ENCODE data around the gene ARMC7. TPM values are rescaled to one million over a fixed set of nuclear protein-coding genes. Genes with fewer than 3 reads are reported as not detected.

The ARMC7 gene
- total RNA-seq, 2 experiments from 2014 or later: 16.1 to 17.0 TPM

GRCh38 chr17:75079023-75079373 is 30.8 kb upstream of the ARMC7 start:
- H3K27ac Mint-ChIP-seq: no peak overlapping the region
- ChIA-PET CTCF (interaction anchor here (0.9 to 1.5 kb wide), 4 partner anchors 19 to 122 kb away, joined by 3 to 7 read pairs (median 4); no protein-coding TSS in a partner anchor), POLR2A (no interaction called here)
- no peak for ATAC-seq
- DNase-seq: no peak
- H3K4me3 Mint-ChIP-seq: no peak overlapping the region
- no peaks in the 10 kb centered on the region for H3K36me3 Mint-ChIP-seq (ENCODE audit: low read depth)
- no peaks in the 10 kb centered on the region for H3K9me3 Mint-ChIP-seq (ENCODE audit: insufficient read depth)
- peaks cover 29% of the 10 kb centered on the region for H3K4me1 Mint-ChIP-seq (ENCODE audit: low read depth)
- H3K27me3 Mint-ChIP-seq (ENCODE audit: low read depth): peaks cover 4% of the 10 kb centered on the region

- H3K27me3 Mint-ChIP-seq (ENCODE audit: low read depth): peaks cover 4% of the 10 kb centered on the region
- no peak overlapping the region for H3K4me3 Mint-ChIP-seq
Measured at GRCh38 chr17:75081611-75082540, 27.9 kb upstream of the ARMC7 start.

GRCh38 chr17:75082683-75083082 is 27.1 kb upstream of the ARMC7 start:
- ATAC-seq (no peak), DNase-seq (no peak)
- ChIA-PET CTCF (no interaction called here), POLR2A (no interaction called here)
- peaks cover 4% of the 10 kb centered on the region for H3K27me3 Mint-ChIP-seq (ENCODE audit: low read depth)
- H3K4me1 Mint-ChIP-seq (ENCODE audit: low read depth): peaks cover 37% of the 10 kb centered on the region
- H3K27ac Mint-ChIP-seq: no peak overlapping the region
- no peaks in the 10 kb centered on the region for H3K9me3 Mint-ChIP-seq (ENCODE audit: insufficient read depth)
- no peak overlapping the region for H3K4me3 Mint-ChIP-seq
- H3K36me3 Mint-ChIP-seq (ENCODE audit: low read depth): no peaks in the 10 kb centered on the region

More at GRCh38 chr17:75081611-75082540, 27.9 kb upstream of the ARMC7 start:
- Mint-ChIP-seq H3K9me3 (ENCODE audit: insufficient read depth) (no peaks in the 10 kb centered on the region), H3K36me3 (ENCODE audit: low read depth) (no peaks in the 10 kb centered on the region), H3K27ac (no peak overlapping the region), H3K4me1 (ENCODE audit: low read depth) (peaks cover 37% of the 10 kb centered on the region)
- DNase-seq (no peak), ATAC-seq (no peak)
- ChIA-PET CTCF (interaction anchor here (0.7 to 1.4 kb wide), 3 partner anchors 10 to 120 kb away, joined by 3 to 4 read pairs (median 3); no protein-coding TSS in a partner anchor), POLR2A (interaction anchor here (0.9 kb wide), 1 partner anchor 32 kb away, joined by 4 read pairs; no protein-coding TSS in a partner anchor)

GRCh38 chr17:75084039-75084660 is 25.6 kb upstream of the ARMC7 start:
- DNase-seq (peak; percentile 37), ATAC-seq (no peak)
- Mint-ChIP-seq H3K4me1 (ENCODE audit: low read depth) (peaks cover 38% of the 10 kb centered on the region), H3K36me3 (ENCODE audit: low read depth) (no peaks in the 10 kb centered on the region), H3K27ac (no peak overlapping the region), H3K4me3 (no peak overlapping the region), H3K9me3 (ENCODE audit: insufficient read depth) (no peaks in the 10 kb centered on the region), H3K27me3 (ENCODE audit: low read depth) (peaks cover 4% of the 10 kb centered on the region)
- ChIA-PET POLR2A (interaction anchor here (0.7 kb wide), 1 partner anchor 542 kb away, joined by 4 read pairs; no protein-coding TSS in a partner anchor), CTCF (interaction anchor here (1.2 to 1.9 kb wide), 2 partner anchors 30 to 122 kb away, joined by 5 to 7 read pairs; no protein-coding TSS in a partner anchor)

GRCh38 chr17:75086496-75087181 is 23.1 kb upstream of the ARMC7 start:
- CTCF ChIA-PET: interaction anchor here (1.2 to 1.6 kb wide), 3 partner anchors 19 to 125 kb away, joined by 3 to 7 read pairs (median 3); partner anchors contain the start of gene ARMC7
- Mint-ChIP-seq H3K27me3 (ENCODE audit: low read depth) (peaks cover 4% of the 10 kb centered on the region), H3K36me3 (ENCODE audit: low read depth) (no peaks in the 10 kb centered on the region), H3K27ac (peak overlapping the region; percentile 41), H3K4me3 (peak overlapping the region; percentile 17), H3K9me3 (ENCODE audit: insufficient read depth) (no peaks in the 10 kb centered on the region), H3K4me1 (ENCODE audit: low read depth) (peaks cover 40% of the 10 kb centered on the region)
- DNase-seq (no peak), ATAC-seq (no peak)
- POLR2A ChIA-PET: interaction anchor here (0.7 kb wide), 2 partner anchors 143 to 326 kb away, joined by 3 to 4 read pairs; no protein-coding TSS in a partner anchor

GRCh38 chr17:75087182-75087557 is 22.6 kb upstream of the ARMC7 start:
- no peaks in the 10 kb centered on the region for H3K36me3 Mint-ChIP-seq (ENCODE audit: low read depth)
- H3K4me1 Mint-ChIP-seq (ENCODE audit: low read depth): peaks cover 40% of the 10 kb centered on the region
- DNase-seq (no peak), ATAC-seq (no peak)
- POLR2A ChIA-PET: interaction anchor here (0.7 to 2.5 kb wide), 5 partner anchors 23 to 144 kb away, joined by 3 to 9 read pairs (median 4); partner anchors contain the start of genes ARMC7 and MRPL58
- H3K9me3 Mint-ChIP-seq (ENCODE audit: insufficient read depth): no peaks in the 10 kb centered on the region
- H3K27me3 Mint-ChIP-seq (ENCODE audit: low read depth): peaks cover 4% of the 10 kb centered on the region
- H3K27ac Mint-ChIP-seq: peak overlapping the region; percentile 75
- CTCF ChIA-PET: interaction anchor here (1.0 to 1.6 kb wide), 4 partner anchors 19 to 116 kb away, joined by 3 to 7 read pairs (median 3); partner anchors contain the start of gene ARMC7
- peak overlapping the region; percentile 68 for H3K4me3 Mint-ChIP-seq

- peak within 1 kb of the TSS; percentile 75 for H3K4me3 Mint-ChIP-seq
- no peaks in the 10 kb centered on the region for H3K27me3 Mint-ChIP-seq (ENCODE audit: low read depth)
- DNase-seq (peak; percentile 54), ATAC-seq (peak; percentile 75)
- H3K36me3 Mint-ChIP-seq (ENCODE audit: low read depth): no peaks in the 10 kb centered on the region
- H3K9me3 Mint-ChIP-seq (ENCODE audit: insufficient read depth): no peaks in the 10 kb centered on the region
- ChIA-PET CTCF (interaction anchor here (0.8 to 1.6 kb wide), 8 partner anchors 17 to 115 kb away, joined by 3 to 9 read pairs (median 4); partner anchors contain the start of gene ARMC7), POLR2A (interaction anchor here (0.9 to 2.5 kb wide), 8 partner anchors 18 to 75 kb away, joined by 3 to 9 read pairs (median 4); partner anchors contain the start of genes ARMC7, JPT1 and MRPL58)
- peak within 1 kb of the TSS; percentile 75 for H3K27ac Mint-ChIP-seq
- peaks cover 40% of the 10 kb centered on the region for H3K4me1 Mint-ChIP-seq (ENCODE audit: low read depth)
Measured at GRCh38 chr17:75087558-75088453, 22.0 kb upstream of the ARMC7 start, which contains the start of gene SLC16A5. SLC16A5 (plus strand) TSS chr17:75087954; CDS start chr17:75093637, 5,683 bp downstream.

- ATAC-seq: peak; percentile 14
- Mint-ChIP-seq H3K9me3 (ENCODE audit: insufficient read depth) (no peaks in the 10 kb centered on the region), H3K4me3 (peak overlapping the region; percentile 75), H3K27ac (peak overlapping the region; percentile 58), H3K27me3 (ENCODE audit: low read depth) (no peaks in the 10 kb centered on the region), H3K4me1 (ENCODE audit: low read depth) (peaks cover 38% of the 10 kb centered on the region), H3K36me3 (ENCODE audit: low read depth) (no peaks in the 10 kb centered on the region)
- POLR2A ChIA-PET: interaction anchor here (0.6 to 2.5 kb wide), 8 partner anchors 19 to 1744 kb away, joined by 3 to 9 read pairs (median 4); partner anchors contain the start of genes ARMC7, JPT1 and MRPL58
- no peak for DNase-seq
- CTCF ChIA-PET: interaction anchor here (0.8 to 1.6 kb wide), 6 partner anchors 16 to 128 kb away, joined by 3 to 9 read pairs (median 4); no protein-coding TSS in a partner anchor
Measured at GRCh38 chr17:75088465-75089417, 21.0 kb upstream of the ARMC7 start.

All from activated CD8-positive, alpha-beta T cell treated with anti-CD3 and anti-CD28 coated beads, Interleukin-2, amount 10 ng/mL, durations not matched to agents 7 days and 5 days (primary cell).